CD4-positive, alpha-beta T cell treated with Interleukin-6 at 100 ng/mL for 8 hours (primary cell): ENCODE measurements around the gene NOXRED1.
A peak's percentile ranks its signal among the peaks of the same experiment; 100 is the strongest.

Source experiments
- DNase-seq: peaks from one replicate; pipeline ENCODE4 v3.0.0-alpha.2; 2020; ENCODE audit warnings: mixed read lengths, low spot score

Gene NOXRED1

DNA sequence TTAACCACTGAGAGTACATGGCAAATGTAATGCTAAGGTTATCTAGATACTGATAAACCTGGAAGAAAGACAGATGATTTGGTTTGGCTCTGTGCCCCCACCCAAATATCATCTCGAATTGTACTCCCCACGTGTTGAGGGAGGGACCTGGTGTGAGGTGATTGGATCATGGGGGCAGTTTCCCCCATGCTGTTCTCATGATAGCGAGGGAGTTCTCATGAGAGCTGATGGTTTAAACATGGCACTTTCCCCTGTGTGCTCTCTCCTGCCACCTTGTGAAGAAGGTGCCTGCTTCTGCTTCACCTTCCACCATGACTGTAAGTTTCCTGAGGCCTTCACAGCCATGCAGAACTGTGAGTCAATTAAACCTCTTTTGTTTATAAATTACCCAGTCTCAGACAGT is 14.2 kb downstream of the NOXRED1 start:
- DNase-seq = no peak

DNA sequence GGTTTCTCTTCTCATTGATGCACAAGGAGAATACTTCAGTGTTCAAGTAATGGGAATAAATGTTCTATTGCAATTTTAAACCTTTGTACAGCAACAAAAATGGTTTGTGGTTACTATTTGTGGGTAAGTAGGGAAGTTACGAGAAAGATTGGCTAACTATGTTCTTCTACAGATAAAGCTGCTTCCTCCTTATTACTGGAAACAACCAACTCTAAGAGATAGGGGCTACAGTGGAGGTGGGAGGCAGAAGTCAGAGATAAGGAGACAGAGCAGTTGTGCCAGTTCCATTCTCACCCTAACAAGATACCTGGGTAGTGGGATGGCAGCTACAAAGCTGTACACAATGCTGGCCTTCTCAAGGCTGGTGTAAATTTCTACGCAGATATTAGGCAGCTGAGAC is 16.2 kb downstream of the NOXRED1 start:
- no peak for DNase-seq

DNA sequence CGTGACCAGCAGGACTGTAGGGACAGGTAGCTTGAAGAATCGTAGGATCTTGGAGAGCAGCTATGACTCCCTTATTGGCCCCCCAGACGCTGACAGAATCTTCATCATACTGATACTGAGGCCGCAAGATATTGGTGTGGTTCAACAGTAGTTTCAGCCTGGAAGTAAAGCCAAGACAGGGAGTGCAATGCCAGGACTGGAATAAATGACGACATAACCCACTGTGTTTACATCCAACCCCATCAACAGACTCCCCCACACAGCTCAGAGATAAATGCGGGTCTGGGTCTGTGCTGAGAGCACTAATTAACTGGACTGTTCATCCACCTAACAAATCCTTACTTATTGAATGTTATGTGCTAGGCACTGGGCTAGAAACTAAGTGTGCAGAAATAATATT is 16.6 kb downstream of the NOXRED1 start:
- DNase-seq = no peak

DNA sequence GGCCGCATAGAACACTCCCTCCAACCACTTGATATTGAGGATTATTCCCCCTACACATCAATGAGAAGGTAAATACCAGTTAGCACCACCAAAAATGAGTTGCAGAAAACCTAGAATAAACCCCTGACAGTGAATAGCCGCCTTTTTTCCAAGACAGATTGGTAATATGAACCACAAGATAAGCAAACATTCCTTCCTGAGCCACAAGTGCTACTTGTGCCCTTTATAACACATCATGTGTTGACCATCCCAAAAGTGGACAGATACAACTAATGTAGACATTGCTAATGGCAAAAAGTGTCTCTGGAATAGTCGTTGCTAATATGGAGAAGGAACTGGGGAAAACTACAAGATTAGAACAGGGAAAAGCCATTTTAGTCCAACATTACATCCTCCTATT is 17.2 kb downstream of the NOXRED1 start:
- DNase-seq = no peak

DNA sequence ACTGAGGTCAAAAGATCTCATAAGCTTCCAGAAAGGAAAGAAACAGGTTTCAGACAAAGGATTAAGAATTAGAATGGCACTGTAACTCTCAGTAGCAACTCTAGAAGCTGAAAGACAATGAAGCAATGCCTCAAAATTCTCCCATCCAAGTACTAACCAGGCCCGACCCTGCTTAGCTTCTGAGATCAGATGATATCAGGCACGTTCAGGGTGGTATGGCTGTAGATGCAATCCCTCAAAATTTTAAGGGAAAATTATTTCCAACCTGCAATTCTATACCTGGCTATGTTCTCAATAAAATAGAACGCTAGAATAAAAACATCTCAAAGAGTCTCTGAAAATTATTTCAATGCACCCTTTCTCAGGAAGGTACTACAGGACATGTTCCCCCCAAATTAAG is 19.6 kb downstream of the NOXRED1 start:
- no peak for DNase-seq

DNA sequence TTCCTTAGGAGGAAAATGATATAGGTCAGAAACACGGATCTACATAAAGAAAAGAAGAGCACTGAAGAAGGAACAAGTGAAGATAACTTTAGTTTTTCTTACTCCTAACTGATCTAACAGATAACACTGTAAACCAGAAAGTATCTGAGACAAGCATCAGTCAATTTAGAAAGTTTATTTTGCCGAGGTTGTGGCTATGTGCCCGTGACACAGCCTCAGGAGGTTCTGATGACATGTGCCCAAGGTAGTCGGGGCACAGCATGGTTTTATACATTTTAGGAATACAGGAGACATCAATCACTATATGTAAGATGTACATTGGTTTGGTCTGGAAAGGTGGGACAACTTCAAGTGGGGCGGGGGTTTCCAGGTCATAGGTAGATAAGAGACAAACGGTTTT is 23.1 kb downstream of the NOXRED1 start:
- no peak for DNase-seq

DNA sequence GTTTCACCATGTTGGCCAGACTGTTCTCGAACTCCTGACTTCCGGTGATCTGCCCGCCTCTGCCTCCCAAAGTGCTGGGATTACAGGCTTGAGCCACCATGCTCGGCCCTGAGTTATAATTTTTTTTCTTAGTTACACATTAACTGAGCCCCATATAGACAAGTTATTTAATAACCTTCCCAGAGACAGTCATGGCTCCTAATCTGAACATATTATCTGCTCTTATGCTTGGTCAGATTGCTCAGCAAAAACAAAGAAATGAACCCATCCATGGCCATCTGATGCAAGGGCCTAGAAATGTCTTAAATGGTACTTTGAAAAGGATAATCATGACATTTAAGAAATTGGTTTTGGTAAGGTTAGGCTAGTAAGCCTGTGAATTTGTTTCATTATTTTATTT is 33.1 kb downstream of the NOXRED1 start:
- no peak for DNase-seq

DNA sequence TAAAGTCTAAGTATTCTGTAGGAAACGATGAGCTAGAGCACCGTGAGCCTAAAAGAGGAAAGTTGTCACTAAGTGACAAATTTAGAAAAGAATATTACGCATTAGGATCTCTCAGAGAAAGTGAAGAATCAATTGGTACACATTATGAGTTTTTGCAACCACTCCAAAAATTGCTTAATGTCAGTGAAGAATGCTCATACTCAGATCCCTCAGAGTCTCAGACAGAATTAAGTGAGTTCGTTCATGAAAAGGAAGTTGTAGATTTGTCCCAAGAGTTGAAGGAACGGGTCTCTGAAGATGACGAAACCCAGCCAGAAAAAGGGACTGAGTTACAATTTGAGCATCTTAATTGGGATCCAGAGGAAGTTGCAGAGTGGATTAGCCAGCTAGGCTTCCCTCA is 44.6 kb downstream of the NOXRED1 start:
- DNase-seq = no peak

DNA sequence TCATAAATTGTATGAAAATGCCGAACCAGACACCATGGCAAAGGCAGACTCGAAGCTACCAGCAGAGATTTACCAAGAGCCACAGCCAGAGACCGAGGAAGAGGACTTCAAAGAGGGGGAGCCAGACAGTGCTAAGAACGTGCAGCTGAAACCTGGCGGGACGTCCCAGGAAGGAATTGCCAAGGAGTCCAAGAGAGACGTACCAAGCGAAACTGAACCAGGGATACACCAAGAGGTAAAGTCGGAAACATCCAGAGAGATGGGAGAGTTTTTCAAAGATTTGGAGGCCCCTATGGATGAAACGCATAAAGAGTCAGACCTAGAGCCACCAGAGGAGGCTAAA is 45.9 kb downstream of the NOXRED1 start:
- no peak for DNase-seq

DNA sequence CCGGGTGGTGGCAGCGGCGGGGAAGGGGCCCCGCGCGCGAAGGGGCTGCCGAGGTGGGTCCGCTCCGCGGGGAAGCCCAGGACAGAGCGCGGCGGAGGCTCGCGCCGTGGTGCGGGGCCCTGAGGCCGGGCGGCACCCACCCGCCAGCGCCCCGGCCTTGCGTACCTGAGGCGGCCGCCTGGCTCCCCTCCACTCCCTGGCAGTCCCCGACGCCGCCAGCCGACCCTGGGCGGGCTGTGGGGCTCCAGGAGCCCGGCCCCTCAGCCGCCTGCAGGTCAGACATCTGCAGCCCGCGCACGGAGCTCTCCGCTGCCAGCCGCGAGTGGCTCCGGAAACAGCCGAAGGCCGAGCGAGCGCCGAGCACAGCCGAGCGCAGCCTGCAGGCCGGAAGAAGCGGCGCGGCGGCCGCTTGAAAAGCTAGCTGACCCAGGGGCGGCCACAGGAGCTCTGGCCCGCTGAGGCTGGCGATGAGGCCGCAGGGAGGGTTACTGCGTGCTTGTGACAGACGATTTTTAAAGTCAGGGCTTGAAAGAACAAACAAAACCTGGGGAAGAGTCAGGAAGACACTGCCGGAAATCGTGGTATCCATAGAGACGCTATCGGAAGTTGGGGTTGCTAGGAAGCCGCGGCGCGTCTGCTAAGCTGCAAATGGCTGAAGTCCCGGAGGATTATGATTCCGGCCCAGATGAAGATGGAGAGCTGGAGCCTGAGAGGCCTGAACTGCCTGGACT is 46.4 kb downstream of the NOXRED1 start, which contains the start of the genes SAMD15 and TMED8:
Gene SAMD15 (plus strand): TSS at position 609 of the 731 bp plus-strand sequence. CDS start 40 bp downstream, at position 649.
Gene TMED8 (minus strand): TSS at position 324 of the 731 bp plus-strand sequence. CDS start 41 bp downstream, at position 283.
- peak; percentile 75 for DNase-seq

DNA sequence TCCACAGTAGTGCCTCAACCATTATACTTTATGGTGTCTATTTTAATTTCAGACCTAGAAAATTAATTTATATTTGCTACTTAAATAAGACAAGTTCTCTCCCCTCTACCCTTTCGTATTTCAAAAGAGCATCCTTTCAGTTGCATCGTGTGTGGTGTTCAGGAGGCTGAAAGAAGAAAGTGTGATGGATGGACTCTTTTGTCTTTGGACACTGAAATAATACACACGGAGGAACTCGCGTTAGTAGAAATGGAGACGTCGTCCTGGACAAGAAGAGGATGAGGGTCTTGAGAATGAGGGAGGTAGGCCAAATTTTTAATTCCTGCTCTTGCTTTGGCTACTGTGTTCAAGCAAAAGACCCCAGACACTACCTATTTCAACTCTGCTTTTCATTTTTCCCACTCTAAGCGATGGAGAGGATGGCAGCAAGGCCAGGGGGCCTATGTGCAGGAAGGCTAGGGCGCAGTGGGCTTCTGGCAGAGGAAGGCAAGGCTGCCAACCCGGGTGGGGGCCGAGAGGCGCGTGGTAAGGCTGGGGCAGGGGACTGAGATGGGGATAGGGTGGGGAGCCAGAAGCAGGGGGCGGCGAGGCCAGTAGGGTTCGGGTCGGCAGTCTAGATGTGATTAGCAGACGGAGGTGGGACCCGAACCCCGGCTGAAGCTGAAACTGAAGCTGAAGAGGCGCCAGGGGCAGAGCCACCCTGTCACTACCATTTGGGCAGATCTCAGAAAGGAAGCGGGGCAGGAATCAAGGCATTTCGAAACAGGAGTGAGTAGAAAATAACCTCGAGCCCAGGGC is 47.2 kb downstream of the NOXRED1 start:
- DNase-seq = no peak

DNA sequence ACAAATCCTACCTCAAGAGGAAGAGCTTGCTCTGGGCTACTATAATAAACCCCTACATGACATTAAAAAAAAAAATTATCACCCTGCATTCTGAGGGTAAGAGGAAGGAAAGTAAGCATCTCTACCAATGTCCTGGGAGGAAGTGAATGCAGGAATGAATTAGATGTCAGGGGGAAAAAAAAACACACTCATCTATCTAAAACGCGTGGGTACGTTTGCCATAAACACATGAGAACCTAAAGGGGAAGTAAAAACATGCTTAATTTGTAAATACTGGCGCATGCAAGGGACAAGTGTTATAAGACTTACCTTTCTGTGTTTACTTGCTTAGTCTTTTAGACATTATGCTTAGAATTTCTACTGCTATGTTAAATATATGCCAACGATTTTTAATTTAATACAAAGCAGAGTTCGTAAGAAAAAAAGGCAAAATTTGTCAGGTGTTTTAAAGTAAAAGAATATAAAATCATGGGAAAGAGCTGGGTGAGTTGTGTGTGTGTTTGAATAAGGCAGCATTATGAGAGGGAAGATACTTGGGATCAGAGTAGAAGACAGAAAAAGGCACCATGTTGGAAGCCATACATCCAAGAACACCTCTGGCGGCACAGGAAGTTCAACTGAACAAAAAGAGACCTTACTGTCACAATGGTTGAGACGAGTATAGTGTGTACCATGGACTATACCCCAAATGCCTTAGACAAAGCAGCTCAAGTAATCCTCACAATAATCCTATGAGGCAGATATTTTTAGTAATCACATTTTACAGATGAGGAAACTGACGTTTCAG is 48.0 kb downstream of the NOXRED1 start:
- DNase-seq = no peak

DNA sequence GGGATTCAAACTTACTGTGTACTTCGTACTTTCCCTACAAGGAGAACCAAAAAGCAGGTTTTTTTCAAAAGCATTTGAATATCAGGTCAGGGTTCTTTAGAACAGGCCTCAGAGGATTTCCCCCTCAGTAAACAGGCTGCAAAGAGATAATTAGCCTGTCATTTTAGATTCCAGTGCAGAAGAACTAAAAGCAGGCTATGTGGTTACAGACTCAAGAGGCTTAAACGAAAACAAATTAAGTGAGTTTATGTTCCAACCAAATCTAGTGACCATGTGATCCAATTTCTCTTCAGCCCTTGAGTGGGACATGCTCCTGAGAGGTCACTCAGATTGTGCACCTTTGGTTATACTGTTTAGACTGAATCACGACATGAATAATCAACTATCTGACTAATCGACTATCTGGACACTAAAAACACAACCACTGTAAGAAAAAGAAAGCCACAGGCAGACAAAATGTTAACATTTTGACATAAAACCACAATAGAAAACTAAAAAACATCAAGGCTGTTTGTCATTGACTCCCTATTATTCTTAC is 51.0 kb downstream of the NOXRED1 start:
- DNase-seq = no peak

DNA sequence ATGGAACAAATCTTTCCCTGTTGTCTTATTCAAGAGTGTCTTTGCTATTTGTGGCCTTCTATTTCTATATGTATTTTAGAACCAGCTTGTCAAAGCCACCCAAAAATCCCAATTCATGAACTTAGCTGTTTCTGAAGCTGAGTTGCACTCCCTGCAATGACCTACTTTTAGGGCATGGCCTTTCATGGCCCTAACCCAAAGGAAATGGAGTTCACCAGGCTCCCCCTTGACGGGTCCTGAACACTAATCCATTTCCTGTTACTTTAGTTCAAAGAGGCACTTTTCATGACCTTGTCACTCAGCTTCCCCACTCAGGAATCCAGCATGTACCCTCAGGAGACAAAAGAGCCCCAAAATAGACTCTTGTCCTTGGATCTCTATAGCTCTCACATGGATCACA is 54.0 kb downstream of the NOXRED1 start:
- DNase-seq = peak; percentile 3

DNA sequence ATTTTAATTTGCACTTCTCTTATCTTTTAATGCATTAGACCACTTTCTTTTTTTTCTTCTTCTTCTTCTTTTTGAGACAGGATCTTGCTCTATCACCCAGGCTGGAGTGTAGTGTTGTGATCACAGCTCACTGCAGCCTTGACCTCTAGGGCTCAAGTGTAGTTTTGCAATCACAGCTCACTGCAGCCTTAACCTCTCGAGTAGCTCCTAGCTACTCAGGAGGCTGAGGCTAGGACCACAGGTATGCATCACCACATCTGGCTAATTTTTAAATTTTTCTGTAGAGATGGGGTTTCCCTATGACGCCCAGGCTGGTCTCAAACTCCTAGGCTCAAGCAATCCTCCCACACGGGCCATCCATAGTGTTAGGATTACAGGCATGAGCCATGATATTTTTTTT is 59.2 kb downstream of the NOXRED1 start:
- DNase-seq = no peak

DNA sequence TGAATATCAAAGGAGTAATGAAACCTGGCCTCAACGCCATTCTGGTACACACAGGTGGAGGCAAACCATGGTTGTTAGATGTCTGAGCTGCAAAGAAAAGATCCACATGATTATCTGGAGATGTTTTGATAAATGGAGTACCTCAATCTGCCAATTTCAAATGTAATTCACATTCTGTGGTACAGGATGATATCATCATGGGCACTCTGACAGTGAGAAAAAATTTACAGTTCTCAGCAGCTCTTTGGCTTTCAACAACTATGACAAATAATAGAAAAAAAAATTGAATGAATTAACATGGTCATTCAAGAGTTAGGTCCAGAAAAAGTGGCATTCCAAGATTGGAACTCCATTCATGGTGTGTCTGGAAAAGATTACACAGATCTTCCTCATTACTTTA is 63.7 kb downstream of the NOXRED1 start:
- DNase-seq = no peak

DNA sequence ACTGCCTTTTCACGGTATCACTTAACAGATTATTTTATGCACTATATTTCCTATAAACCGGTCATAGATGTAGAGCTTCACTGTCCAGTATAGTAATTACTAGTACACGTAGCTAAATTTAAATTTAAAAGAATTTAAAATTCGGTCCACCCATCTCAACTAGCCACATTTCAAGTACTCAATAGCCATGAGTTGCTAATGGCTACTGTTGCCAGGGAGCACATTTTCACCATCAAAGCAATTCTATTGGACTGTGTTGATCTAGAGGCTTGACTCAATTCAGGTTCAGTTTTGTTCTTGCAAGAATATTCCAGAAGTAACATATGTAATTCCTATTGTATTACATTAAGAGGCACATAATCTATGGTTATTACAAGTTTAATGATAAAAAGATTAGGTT is 66.4 kb downstream of the NOXRED1 start:
- DNase-seq = no peak

DNA sequence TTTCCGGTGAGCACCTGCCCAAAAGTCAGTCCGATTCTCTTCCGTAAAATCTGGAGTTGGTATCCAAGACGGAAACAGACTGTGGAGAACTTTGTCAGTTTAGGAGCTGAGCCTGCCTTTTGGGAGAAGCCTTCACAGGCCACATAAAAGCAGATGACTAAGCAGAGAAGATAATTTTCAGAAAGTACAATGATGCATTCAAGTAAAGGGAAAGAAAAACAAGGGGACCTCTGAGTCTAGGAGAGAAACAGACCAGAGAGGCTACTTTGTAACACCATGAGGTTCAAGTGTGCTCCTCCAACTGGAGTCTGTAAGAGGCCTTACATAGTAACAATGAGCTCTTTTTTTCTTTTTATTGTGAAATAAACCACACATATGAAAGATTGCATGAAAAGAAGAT is 67.5 kb downstream of the NOXRED1 start:
- no peak for DNase-seq

DNA sequence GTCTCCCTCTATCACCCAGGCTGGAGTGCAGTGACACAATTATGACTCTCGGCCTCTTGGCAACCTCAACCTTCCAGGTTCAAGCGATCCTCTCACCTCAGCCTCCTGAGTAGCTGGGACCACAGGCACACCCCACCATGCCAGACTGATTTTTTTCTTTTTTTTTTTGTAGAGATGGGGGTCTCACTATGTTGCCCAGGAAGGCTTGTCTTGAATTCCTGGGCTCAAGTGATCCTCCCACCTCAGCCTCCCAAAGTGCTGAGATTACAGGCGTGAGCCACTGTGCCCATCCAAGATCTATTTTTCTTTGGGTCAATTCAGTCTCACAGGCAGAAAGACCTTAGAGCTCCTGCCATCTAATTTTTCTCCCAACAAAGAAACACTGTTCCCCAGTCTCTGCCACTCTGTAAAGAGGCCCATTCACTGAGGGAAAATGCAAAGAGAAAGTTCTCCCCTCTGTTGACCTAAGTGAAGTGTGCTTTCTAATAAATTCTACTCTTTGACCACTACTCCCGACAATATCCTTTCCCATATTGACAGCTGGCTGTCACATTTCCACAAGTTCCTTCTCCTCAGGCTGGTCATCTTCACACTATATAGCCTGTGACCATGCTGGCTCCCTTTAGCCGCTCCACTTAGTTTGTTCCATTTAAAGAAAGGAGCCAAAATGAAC is 69.7 kb downstream of the NOXRED1 start:
- no peak for DNase-seq

DNA sequence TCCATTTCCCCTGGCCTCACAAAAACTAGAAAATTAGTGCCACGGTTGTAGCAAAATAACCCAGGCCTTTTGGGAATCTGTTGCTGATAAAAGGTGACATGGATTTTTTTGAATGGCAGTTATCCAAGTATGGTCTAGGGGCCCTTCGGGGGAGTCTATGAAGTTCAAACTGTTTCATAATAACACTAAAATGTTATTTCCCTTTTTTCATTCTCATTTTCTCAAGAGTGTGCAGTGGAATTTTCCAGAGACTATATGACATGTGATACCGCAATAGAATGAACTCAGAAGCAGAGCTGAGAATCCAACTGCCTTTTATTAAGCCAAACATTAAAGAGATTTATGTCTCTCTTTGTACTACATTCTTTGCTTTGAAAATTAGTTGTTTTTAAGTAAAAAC is 75.6 kb downstream of the NOXRED1 start:
- DNase-seq = no peak

DNA sequence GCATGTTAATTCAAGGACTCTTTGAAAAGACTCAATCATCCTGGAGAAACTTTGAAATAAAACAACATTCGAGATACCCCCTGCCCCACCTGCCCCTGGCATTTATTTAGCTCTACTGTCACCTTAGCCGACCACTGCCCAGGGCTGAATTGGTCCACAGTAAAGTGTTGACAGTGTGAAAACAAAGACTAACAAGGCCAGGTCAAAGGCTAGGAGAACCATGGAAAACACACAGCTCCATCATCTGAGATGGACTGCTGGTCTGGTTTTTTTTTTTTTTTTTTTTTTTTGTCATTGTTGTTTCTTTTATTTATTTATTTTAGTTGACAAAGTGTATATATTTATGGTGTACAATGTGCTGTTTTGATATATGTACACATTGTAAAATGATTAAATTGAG is 76.8 kb downstream of the NOXRED1 start:
- DNase-seq = no peak
